Liver (tissue), 3 donors: Measurements from ENCODE around the gene IFI27.

ENCODE experiments used
- CTCF ChIP-seq: fragments of 150-350 bp; IDR thresholded peaks from 2 replicates; pipeline ENCODE4 v1.5.1; 2017; ENCODE audit warnings: improper control_type of control experiment, low read depth, low read length; ENCODE audit not compliant: missing input control
- EGR1 ChIP-seq, 2 donors: IDR thresholded peaks; 2 replicates each; pipeline ENCODE4 v1.6.1; 2016 to 2018; ENCODE audit warnings: antibody characterized with exemption in 2 of 2, low read depth in 2 of 2
- FOXA1 ChIP-seq: IDR thresholded peaks from 2 replicates; pipeline ENCODE4 v1.6.1; 2016; ENCODE audit warnings: antibody characterized with exemption
- GABPA ChIP-seq, 2 donors: IDR thresholded peaks in 1 of 2; conservative IDR thresholded peaks in 1 of 2; 2 replicates each; pipeline ENCODE4 v1.6.1; 2016; ENCODE audit warnings: antibody characterized with exemption in 2 of 2, mild to moderate bottlenecking in 1 of 2, moderate library complexity in 1 of 2
- JUND ChIP-seq, 2 donors: IDR thresholded peaks; 2 replicates each; pipeline ENCODE4 v1.6.1; 2016; ENCODE audit warnings: antibody characterized with exemption in 2 of 2
- MAX ChIP-seq: IDR thresholded peaks from 2 replicates; pipeline ENCODE4 v1.6.1; 2016; ENCODE audit warnings: antibody characterized with exemption
- RAD21 ChIP-seq, 2 donors: IDR thresholded peaks; 2 replicates each; pipeline ENCODE4 v1.6.1; 2016; ENCODE audit warnings: antibody characterized with exemption in 2 of 2, mild to moderate bottlenecking in 2 of 2
- REST ChIP-seq: IDR thresholded peaks from 2 replicates; pipeline ENCODE4 v1.6.1; 2016; ENCODE audit warnings: antibody characterized with exemption, mild to moderate bottlenecking
- SP1 ChIP-seq: IDR thresholded peaks from 2 replicates; pipeline ENCODE4 v1.6.1; 2018; ENCODE audit warnings: antibody characterized with exemption, mild to moderate bottlenecking
- YY1 ChIP-seq: IDR thresholded peaks from 2 replicates; pipeline ENCODE4 v1.6.1; 2016; ENCODE audit warnings: antibody characterized with exemption, mild to moderate bottlenecking
- donor health status: healthy.
- donor health status: healthy.

DNA sequence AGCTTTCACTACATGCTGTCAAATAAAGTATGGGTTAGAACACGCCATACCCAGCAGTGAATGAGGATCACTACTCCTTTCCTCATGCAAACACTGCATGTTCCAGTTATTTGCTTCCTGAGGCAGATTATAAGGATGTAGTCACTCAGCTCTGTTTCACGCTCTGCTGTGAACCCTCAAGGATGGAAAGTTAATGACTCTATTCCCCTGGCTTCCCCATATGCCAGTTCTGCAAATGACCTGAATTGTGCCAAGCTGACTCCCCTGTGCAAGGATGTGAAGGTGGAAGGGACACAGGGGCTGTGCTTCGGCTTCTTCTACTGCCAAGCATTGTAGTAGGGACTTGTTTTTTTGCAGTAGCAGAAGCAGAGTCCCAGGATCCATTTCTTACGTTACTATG, 22.6 kb upstream of the IFI27 start:
- TF ChIP-seq CTCF (no peak), JUND (IDR thresholded peaks at IDR 0.05) (no peak), YY1 (no peak), REST (no peak), MAX (no peak), SP1 (no peak), GABPA (IDR thresholded peaks at IDR 0.05 in 1 of 2, conservative IDR thresholded peaks at IDR 0.05 in 1 of 2) (no peak), RAD21 (IDR thresholded peaks at IDR 0.05) (no peak), EGR1 (IDR thresholded peaks at IDR 0.05; ENCODE audit: low read depth in 2 of 2) (no peak), FOXA1 (no peak)
